ENCODE results near the gene MARCHF6. TPM values are rescaled to one million over a fixed set of nuclear protein-coding genes. Genes with fewer than 3 reads are reported as not detected.
A peak's percentile ranks its signal among the peaks of the same experiment; 100 is the strongest.
"Not testable (repeated sequence)": the region's sequence is repeated elsewhere in the genome, so short reads cannot be mapped to it uniquely, and the experiment has no call there.

MARCHF6 gene
- total and polyA plus RNA-seq, 2 donors from 2014 or later: 70.4 to 177 TPM

- no peak for DNase-seq
- Histone ChIP-seq H3K9me3 (ENCODE audit: control insufficient read depth in 2 of 3, insufficient read depth in 1 of 3, low read length in 3 of 3) (no peaks in the 10 kb centered on the region), H3K4me1 (ENCODE audit: control insufficient read depth in 2 of 3, insufficient read depth in 2 of 3, low read depth in 1 of 3, low read length in 3 of 3) (peaks cover 0 to 4% (median 0%) of the 10 kb centered on the region in 3 donors), H3K9ac (ENCODE audit: low read length in 3 of 3) (no peak overlapping the region), H3K36me3 (ENCODE audit: control insufficient read depth in 2 of 3, insufficient read depth in 3 of 3, low read length in 3 of 3) (peaks cover 0 to 8% (median 3%) of the 10 kb centered on the region in 3 donors), H3K27me3 (ENCODE audit: control insufficient read depth, insufficient read depth, low read length) (no peaks in the 10 kb centered on the region), H3K27ac (ENCODE audit: low read depth in 2 of 2, low read length in 2 of 2) (no peak overlapping the region), H3K4me3 (ENCODE audit: low read length in 3 of 3) (no peak overlapping the region)
- no peak for FAIRE-seq
- intact Hi-C loops (cut with DNase I): no loop called here
- TF ChIP-seq, protein P1, sequence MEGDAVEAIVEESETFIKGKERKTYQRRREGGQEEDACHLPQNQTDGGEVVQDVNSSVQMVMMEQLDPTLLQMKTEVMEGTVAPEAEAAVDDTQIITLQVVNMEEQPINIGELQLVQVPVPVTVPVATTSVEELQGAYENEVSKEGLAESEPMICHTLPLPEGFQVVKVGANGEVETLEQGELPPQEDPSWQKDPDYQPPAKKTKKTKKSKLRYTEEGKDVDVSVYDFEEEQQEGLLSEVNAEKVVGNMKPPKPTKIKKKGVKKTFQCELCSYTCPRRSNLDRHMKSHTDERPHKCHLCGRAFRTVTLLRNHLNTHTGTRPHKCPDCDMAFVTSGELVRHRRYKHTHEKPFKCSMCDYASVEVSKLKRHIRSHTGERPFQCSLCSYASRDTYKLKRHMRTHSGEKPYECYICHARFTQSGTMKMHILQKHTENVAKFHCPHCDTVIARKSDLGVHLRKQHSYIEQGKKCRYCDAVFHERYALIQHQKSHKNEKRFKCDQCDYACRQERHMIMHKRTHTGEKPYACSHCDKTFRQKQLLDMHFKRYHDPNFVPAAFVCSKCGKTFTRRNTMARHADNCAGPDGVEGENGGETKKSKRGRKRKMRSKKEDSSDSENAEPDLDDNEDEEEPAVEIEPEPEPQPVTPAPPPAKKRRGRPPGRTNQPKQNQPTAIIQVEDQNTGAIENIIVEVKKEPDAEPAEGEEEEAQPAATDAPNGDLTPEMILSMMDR (IDR thresholded peaks at IDR 0.05; ENCODE audit: borderline replicate concordance, extremely low read depth, insufficient read depth): no peak
These were observed 28.3 kb downstream of the MARCHF6 start for GRCh38 chr5:10381803-10382202.

DNA sequence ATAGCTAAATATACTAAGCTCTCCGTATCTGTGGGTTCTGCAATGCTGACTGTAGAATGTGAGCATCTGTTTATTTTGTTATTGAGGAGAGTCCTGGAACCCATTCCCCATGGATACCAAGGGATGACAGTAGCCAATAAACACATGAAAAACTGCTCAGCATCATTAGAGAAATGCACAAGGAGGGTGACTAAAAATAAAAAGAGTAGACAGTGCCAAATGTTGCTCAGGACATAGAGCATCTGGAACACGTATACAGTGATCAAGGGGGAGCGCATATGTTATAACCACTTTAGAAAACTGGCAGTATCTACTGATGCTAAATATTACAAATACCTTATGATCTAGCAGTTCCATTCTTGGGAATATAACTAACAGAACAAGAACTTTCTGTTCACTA lies 31.0 kb downstream of the MARCHF6 start:
- Histone ChIP-seq H3K36me3 (ENCODE audit: control insufficient read depth in 2 of 3, insufficient read depth in 3 of 3, low read length in 3 of 3) (peaks cover 3 to 14% (median 9%) of the 10 kb centered on the region in 3 donors), H3K9ac (ENCODE audit: low read length in 3 of 3) (no peak overlapping the region), H3K27me3 (ENCODE audit: control insufficient read depth, insufficient read depth, low read length) (no peaks in the 10 kb centered on the region), H3K4me1 (ENCODE audit: control insufficient read depth in 2 of 3, insufficient read depth in 2 of 3, low read depth in 1 of 3, low read length in 3 of 3) (no peaks in the 10 kb centered on the region), H3K9me3 (ENCODE audit: control insufficient read depth in 2 of 3, insufficient read depth in 1 of 3, low read length in 3 of 3) (no peaks in the 10 kb centered on the region), H3K4me3 (ENCODE audit: low read length in 3 of 3) (no peak overlapping the region), H3K27ac (ENCODE audit: low read depth in 2 of 2, low read length in 2 of 2) (no peak overlapping the region)
- intact Hi-C loops (cut with DNase I): no loop called here
- FAIRE-seq (no peak), DNase-seq (peak in 1 of 5 donors; percentile 10)
- TF ChIP-seq, protein P1 (IDR thresholded peaks at IDR 0.05; ENCODE audit: borderline replicate concordance, extremely low read depth, insufficient read depth): no peak

- Histone ChIP-seq H3K36me3 (ENCODE audit: control insufficient read depth in 2 of 3, insufficient read depth in 3 of 3, low read length in 3 of 3) (peaks cover 6 to 25% (median 22%) of the 10 kb centered on the region in 3 donors), H3K9me3 (ENCODE audit: control insufficient read depth in 2 of 3, insufficient read depth in 1 of 3, low read length in 3 of 3) (no peaks in the 10 kb centered on the region), H3K4me3 (ENCODE audit: low read length in 3 of 3) (no peak overlapping the region), H3K27me3 (ENCODE audit: control insufficient read depth, insufficient read depth, low read length) (no peaks in the 10 kb centered on the region), H3K4me1 (ENCODE audit: control insufficient read depth in 2 of 3, insufficient read depth in 2 of 3, low read depth in 1 of 3, low read length in 3 of 3) (no peaks in the 10 kb centered on the region), H3K9ac (ENCODE audit: low read length in 3 of 3) (no peak overlapping the region), H3K27ac (ENCODE audit: low read depth in 2 of 2, low read length in 2 of 2) (no peak overlapping the region)
- FAIRE-seq: no peak
- TF ChIP-seq, protein P1 (IDR thresholded peaks at IDR 0.05; ENCODE audit: borderline replicate concordance, extremely low read depth, insufficient read depth): no peak
- intact Hi-C loops (cut with DNase I): no loop called here
- DNase-seq: no peak
These were observed 34.2 kb downstream of the MARCHF6 start for GRCh38 chr5:10387690-10388089.

DNA sequence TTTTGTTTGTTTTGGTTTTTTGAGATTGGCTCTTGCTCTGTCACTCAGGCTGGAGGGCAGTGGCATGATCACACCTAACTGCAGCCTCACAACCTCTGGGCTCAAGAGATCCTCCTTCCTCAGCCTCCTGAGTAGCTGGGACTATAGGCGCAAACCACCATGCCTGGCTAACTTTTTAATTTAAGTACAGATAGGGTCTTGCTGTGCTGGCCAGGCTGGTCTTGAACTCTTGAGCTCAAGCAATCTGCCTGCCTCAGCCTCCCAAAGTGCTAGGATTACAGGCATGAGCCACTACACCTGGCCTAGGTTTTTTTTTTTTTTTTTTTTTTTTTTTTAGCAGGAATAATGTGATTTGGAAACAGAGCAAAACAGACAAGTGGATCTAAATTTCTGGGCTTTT lies 37.6 kb downstream of the MARCHF6 start:
- TF ChIP-seq, protein P1 (IDR thresholded peaks at IDR 0.05; ENCODE audit: borderline replicate concordance, extremely low read depth, insufficient read depth): no peak
- peaks cover 12 to 45% (median 24%) of the 10 kb centered on the region in 3 donors for H3K36me3 ChIP-seq (ENCODE audit: control insufficient read depth in 2 of 3, insufficient read depth in 3 of 3, low read length in 3 of 3)
- intact Hi-C loops (cut with DNase I): no loop called here
- H3K27ac ChIP-seq (ENCODE audit: low read depth in 2 of 2, low read length in 2 of 2): no peak overlapping the region
- no peaks in the 10 kb centered on the region for H3K4me1 ChIP-seq (ENCODE audit: control insufficient read depth in 2 of 3, insufficient read depth in 2 of 3, low read depth in 1 of 3, low read length in 3 of 3)
- H3K9me3 ChIP-seq (ENCODE audit: control insufficient read depth in 2 of 3, insufficient read depth in 1 of 3, low read length in 3 of 3): no peaks in the 10 kb centered on the region
- no peaks in the 10 kb centered on the region for H3K27me3 ChIP-seq (ENCODE audit: control insufficient read depth, insufficient read depth, low read length)
- FAIRE-seq (no peak), DNase-seq (no peak)
- no peak overlapping the region for H3K9ac ChIP-seq (ENCODE audit: low read length in 3 of 3)
- no peak overlapping the region for H3K4me3 ChIP-seq (ENCODE audit: low read length in 3 of 3)

GRCh38 chr5:10392567-10393328 lies 39.3 kb downstream of the MARCHF6 start:
- H3K4me3 ChIP-seq (ENCODE audit: low read length in 3 of 3); FAIRE-seq; H3K4me1 ChIP-seq (ENCODE audit: control insufficient read depth in 2 of 3, insufficient read depth in 2 of 3, low read depth in 1 of 3, low read length in 3 of 3); intact Hi-C loops (cut with DNase I); DNase-seq; H3K27me3 ChIP-seq (ENCODE audit: control insufficient read depth, insufficient read depth, low read length); H3K9ac ChIP-seq (ENCODE audit: low read length in 3 of 3); H3K27ac ChIP-seq (ENCODE audit: low read depth in 2 of 2, low read length in 2 of 2); H3K9me3 ChIP-seq (ENCODE audit: control insufficient read depth in 2 of 3, insufficient read depth in 1 of 3, low read length in 3 of 3): not testable (repeated sequence)
- H3K36me3 ChIP-seq (ENCODE audit: control insufficient read depth in 2 of 3, insufficient read depth in 3 of 3, low read length in 3 of 3): peaks cover 13 to 60% (median 28%) of the 10 kb centered on the region in 3 donors

Measured in kidney (tissue), 14 donors.